GM12801 (cell line): ENCODE data around the gene CCDC150.

Experiments
- CTCF ChIP-seq: IDR thresholded peaks from one replicate; pipeline ENCODE4 v1.5.1; 2011; ENCODE audit warnings: control low read depth; ENCODE audit not compliant: insufficient read length; ENCODE audit errors: extremely low read depth

The CCDC150 gene

GRCh38 chr2:196609806-196610205 lies 29.7 kb upstream of the CCDC150 start:
- no peak for TF ChIP-seq CTCF

- TF ChIP-seq CTCF, result no peak
These were observed 28.7 kb upstream of the CCDC150 start for GRCh38 chr2:196610796-196611195.

DNA sequence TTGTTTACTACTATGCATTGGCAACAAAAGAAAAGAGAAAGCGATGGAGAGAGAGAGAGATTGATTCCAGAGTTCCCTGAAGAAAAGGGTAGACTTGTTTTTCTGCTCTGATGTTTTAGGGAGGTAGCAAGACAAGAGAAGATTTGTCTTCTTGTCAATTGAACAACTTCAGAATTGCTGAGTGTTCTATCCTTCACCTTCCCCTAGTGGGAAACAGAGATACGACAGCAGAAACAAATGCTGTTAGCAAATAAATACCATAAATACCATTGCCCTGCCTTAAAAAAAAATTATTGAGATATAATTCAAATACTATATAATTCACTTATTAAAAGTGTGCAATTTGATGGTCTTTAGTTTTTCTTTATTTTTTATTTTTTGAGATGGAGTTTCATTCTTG lies 26.2 kb upstream of the CCDC150 start:
- TF ChIP-seq CTCF, result no peak

DNA sequence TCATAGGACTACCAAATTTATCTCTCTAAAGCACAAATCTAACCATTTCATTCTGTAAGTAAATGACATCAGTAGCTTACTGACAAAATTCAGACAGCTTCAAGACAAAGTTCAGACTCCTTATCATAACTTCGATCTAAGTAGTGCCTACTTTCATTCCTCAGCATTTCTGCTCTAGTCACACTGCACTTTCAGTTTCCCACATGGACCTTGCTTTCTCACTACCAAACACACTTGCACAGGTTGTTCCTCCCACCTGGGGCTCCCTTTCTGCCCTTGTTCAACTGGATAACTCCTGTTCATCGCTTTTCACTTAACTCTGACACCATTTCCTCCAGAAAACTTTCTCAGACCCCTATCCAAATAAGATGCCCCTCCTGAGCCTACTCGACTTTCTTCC lies 22.1 kb upstream of the CCDC150 start:
- TF ChIP-seq CTCF, result no peak

GRCh38 chr2:196618661-196619060 lies 20.9 kb upstream of the CCDC150 start:
- TF ChIP-seq CTCF, result no peak

DNA sequence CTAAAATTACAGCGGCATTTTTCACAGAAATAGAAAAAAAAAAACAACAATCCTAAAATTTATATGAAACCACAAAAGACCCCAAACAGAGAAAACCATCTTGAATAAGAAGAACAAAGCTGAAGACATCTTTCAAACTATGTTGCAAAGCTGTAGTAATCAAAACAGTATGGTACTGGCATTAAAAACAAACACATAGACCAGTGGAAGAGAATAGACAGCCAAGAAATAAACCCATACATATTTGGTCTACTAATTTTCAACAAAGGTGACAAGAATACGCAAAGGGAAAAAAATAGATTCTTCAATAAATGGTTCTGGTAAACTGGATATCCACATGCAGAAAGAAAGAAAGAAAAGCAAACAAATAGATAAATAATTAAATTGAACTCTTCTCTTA lies 9.0 kb upstream of the CCDC150 start:
- TF ChIP-seq CTCF, result no peak

GRCh38 chr2:196635156-196635555 lies 4.4 kb upstream of the CCDC150 start:
- TF ChIP-seq CTCF, result no peak

- TF ChIP-seq CTCF, result no peak
These were observed 750 bp upstream of the CCDC150 start for GRCh38 chr2:196638765-196639164.
